WTC11 (cell line): ENCODE results near the gene CIDEC.

Experiments
- ATF1 ChIP-seq: sonication (generic); formaldehyde crosslinking; IDR thresholded peaks from 2 replicates; pipeline ENCODE4 v1.8.1; 2023; ENCODE audit warnings: mild to moderate bottlenecking, moderate library complexity, missing genetic modification reagents
- CTCF ChIP-seq: fragments of 200-600 bp; IDR thresholded peaks from 2 replicates; pipeline ENCODE4 v1.8.0; 2022; ENCODE audit warnings: antibody characterized with exemption
- ELF4 ChIP-seq: sonication (generic); formaldehyde crosslinking; IDR thresholded peaks from 2 replicates; pipeline ENCODE4 v1.8.1; 2022; ENCODE audit warnings: low read depth, mild to moderate bottlenecking, moderate library complexity, missing genetic modification reagents
- ESRRA ChIP-seq: sonication (generic); formaldehyde crosslinking; IDR thresholded peaks from 2 replicates; pipeline ENCODE4 v1.8.1; 2022; ENCODE audit warnings: mild to moderate bottlenecking, missing genetic modification reagents, borderline replicate concordance
- NR2C2 ChIP-seq: sonication (generic); formaldehyde crosslinking; IDR thresholded peaks from 2 replicates; pipeline ENCODE4 v1.8.0; 2022; ENCODE audit warnings: mild to moderate bottlenecking, missing genetic modification reagents
- NR3C1 ChIP-seq: sonication (generic); formaldehyde crosslinking; conservative IDR thresholded peaks from 2 replicates; pipeline ENCODE4 v1.8.1; 2023; ENCODE audit warnings: low read depth, mild to moderate bottlenecking, missing genetic modification reagents
- RELA ChIP-seq: sonication (generic); formaldehyde crosslinking; IDR thresholded peaks from 2 replicates; pipeline ENCODE4 v1.8.1; 2022; ENCODE audit warnings: missing genetic modification reagents, mild to moderate bottlenecking, borderline replicate concordance
- SP1 ChIP-seq: sonication (generic); formaldehyde crosslinking; conservative IDR thresholded peaks from 2 replicates; pipeline ENCODE4 v1.8.1; 2022; ENCODE audit warnings: missing genetic modification reagents
- TEAD4 ChIP-seq: sonication (generic); formaldehyde crosslinking; IDR thresholded peaks from 2 replicates; pipeline ENCODE4 v1.8.0; 2022; ENCODE audit warnings: mild to moderate bottlenecking, missing genetic modification reagents
- USF2 ChIP-seq: sonication (generic); formaldehyde crosslinking; IDR thresholded peaks from 2 replicates; pipeline ENCODE4 v1.8.1; 2023; ENCODE audit warnings: mild to moderate bottlenecking, missing genetic modification reagents, moderate library complexity
- ZNF138 ChIP-seq: sonication (generic); formaldehyde crosslinking; conservative IDR thresholded peaks from 2 replicates; pipeline ENCODE4 v1.8.1; 2022; ENCODE audit warnings: mild to moderate bottlenecking, moderate library complexity, missing genetic modification reagents
- ZNF423 ChIP-seq: fragments of 250-450 bp; sonication (Bioruptor Pico); IDR thresholded peaks from 2 replicates; pipeline ENCODE4 v2.1.2; 2022; ENCODE audit warnings: mild to moderate bottlenecking, moderate library complexity
- ZNF512 ChIP-seq: sonication (generic); formaldehyde crosslinking; IDR thresholded peaks from 2 replicates; pipeline ENCODE4 v1.8.1; 2022; ENCODE audit warnings: missing genetic modification reagents, borderline replicate concordance

- no peak for TF ChIP-seq CTCF
- no peak for TF ChIP-seq ZNF423
- TF ChIP-seq NR2C2 (CRISPR knock-in tag) = no peak
- TF ChIP-seq ATF1 (CRISPR knock-in tag) = no peak
- TF ChIP-seq NR3C1 (CRISPR knock-in tag) = no peak
- TF ChIP-seq ZNF512 = no peak
- TF ChIP-seq TEAD4 (CRISPR knock-in tag) = no peak
- no peak for TF ChIP-seq USF2 (CRISPR knock-in tag)
- no peak for TF ChIP-seq RELA (CRISPR knock-in tag)
- no peak for TF ChIP-seq ESRRA
- no peak for TF ChIP-seq ELF4 (CRISPR knock-in tag)
- TF ChIP-seq ZNF138 (CRISPR knock-in tag) = no peak
- TF ChIP-seq SP1 (CRISPR knock-in tag) = no peak
Observed at GRCh38 chr3:9867106-9867505, 12.9 kb downstream of the CIDEC start.
